ENCODE data around the gene IFT88.

The IFT88 gene

DNA sequence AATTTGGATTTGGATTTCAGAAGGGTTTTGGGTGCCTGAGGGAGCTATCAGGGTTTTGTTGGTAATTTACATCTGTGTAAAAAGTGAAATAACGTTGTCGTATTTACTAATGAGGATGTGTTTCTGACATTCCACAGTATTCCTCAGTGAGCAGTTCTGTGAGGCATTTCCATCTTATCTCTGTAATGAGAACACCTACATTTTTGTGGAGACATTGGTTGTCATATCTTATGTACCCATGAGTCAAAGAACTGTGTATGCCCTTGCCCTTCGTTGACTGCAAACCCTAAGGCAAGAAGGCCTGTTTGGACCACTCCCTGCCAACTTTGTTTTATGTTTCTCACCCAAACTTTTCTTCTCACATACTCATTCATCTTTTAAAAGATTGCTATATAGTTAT, 122.3 kb downstream of the IFT88 start:
- no peak for DNase-seq

- no peak for DNase-seq
Measured at GRCh38 chr13:20691616-20692015, 124.7 kb downstream of the IFT88 start.

DNA sequence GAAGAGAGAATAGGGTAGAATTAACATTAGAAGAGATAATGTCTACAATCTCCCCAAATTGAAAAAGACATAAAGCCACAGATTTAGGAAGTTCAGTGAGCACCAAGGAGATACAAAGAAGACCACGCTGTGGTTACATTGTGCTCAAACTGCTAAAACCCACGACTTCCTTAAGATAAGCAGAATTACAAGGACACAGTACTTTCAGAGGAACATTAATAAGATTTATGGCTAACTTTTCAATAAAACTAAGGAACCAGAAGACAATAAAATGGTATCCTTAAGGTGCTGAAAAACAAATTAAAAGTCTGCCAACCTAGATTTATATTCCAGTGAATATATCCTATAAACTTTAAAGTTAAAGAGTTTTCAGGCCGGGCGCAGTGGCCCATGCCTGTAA, 129.1 kb downstream of the IFT88 start:
- no peak for DNase-seq

- no peak for DNase-seq
Measured at GRCh38 chr13:20699715-20700114, 132.8 kb downstream of the IFT88 start.

- no peak for DNase-seq
Measured at GRCh38 chr13:20700288-20700687, 133.3 kb downstream of the IFT88 start.

DNA sequence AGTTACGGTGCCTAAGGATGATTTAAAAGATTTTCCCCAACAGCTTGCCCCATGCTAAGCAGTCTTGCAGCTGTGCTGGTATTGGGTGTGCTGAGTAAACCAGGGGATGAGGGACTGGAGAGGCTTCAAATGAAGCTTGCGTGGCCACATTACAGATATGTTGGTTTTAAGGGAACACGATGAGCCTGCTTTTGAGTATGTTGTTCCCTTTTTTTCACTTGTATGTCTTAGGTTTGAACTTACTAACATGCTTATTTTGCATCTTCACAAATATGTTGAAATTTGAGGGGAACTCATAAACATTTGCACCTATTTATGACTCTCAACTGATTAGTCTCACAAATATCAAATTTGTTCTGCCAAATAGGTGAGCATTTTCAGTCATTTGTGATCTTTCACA, 134.5 kb downstream of the IFT88 start:
- no peak for DNase-seq

GRCh38 chr13:20702530-20702914, 135.6 kb downstream of the IFT88 start:
- DNase-seq = no peak

DNA sequence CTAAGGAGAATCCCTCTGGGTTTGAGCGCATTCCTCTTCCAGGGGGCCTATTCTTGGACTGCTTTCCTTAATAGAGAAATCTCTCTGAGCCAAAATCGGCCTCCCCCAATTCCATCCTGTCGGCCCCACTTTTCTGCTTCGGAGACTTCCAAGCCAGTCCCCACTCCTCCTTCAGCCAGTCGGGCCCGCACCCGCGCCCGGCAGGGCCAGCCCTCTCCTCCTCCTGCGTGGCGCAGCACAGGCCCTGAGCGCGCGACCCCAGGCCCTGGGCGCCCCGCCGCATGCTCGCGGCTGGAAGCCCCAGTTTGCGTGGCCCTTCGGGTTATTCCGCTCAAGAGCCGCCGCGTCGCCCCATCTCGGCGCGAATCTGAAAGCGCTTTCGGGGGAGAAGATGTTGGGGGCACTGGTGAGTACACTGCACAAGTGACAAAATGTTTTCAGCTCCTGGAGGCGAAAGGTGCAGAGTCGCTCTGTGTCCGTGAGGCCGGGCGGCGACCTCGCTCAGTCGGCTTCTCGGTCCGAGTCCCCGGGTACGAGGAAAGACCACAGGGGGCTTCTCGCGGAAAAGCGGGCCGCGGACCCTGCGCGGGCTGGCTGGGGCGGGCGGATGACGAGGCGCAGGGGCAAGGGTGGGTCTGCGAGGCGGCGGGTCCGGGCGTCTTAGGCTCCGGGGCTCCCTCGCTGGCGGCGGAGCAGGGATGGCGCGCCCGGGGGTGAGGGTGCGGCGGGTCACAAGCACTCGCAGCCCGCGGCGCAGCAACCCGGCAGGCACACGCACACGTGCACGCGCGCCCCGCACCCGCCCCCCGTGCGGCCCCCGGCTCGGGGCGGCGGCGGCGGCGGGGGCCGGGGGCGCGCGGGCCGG, 136.2 kb downstream of the IFT88 start, which contains the start of gene IL17D:
IL17D (plus strand) TSS at position 785 of the 865 bp plus-strand sequence. CDS start 303 bp downstream, outside the sequence.
- no peak for DNase-seq

DNA sequence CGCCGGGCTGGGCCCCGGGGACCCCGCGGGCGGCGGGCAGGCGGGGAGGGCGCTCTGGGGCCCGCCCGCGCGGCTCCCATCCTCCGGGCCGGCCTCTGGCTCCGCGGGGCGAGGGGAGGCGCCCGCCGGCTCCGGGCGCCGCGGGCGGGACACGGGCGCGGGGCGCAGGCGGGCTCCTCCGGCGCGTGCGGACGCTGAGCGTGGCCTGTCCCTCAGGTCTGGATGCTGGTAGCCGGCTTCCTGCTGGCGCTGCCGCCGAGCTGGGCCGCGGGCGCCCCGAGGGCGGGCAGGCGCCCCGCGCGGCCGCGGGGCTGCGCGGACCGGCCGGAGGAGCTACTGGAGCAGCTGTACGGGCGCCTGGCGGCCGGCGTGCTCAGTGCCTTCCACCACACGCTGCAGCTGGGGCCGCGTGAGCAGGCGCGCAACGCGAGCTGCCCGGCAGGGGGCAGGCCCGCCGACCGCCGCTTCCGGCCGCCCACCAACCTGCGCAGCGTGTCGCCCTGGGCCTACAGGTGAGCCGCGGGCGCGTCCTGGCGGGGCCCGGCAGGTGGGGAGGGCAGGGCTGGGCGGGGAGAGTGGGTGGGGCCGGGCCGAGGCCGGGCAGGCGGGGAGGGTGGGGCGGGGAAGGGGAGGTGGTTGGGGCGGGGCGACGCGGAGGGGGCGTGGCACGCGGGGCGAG, 137.0 kb downstream of the IFT88 start:
- no peak for DNase-seq

- no peak for DNase-seq
Measured at GRCh38 chr13:20704459-20705069, 137.6 kb downstream of the IFT88 start.

DNA sequence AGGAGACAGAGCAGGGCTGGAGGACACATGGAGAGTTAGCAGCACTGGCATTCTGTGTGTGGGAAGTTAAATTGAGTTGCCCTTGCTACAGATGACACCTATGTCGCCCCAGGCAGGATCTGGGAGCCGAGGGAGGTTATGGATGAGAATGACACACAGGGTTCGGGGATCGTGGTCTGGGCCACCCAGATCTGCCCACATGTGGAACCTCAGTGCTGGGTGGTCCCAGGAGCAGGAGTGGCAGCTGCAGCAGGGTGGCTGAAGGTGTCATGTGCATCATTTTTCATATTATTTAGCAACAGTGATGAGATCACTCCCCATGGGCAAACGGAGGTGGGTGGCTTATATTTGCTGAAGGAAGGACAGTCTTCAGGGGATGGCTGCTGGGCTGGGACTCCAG, 139.7 kb downstream of the IFT88 start:
- no peak for DNase-seq

DNA sequence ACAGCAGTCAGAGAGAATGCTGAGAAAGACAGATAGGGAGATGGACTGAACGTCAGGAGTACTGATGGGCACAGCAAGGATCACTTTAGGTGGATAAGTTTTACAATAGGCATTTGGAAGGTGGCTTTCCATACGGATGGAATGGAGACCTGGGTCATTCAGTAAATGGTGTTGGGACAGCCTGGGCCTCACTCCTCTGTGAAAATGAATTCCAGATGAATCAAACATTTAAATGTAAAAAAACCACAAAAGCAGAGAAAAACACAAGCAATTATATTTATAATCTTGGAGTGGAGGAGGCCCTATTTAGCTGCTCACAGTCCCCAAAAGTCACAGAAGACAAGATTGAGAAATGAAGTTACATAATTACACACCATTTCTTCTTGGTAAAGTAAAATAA, 141.3 kb downstream of the IFT88 start:
- no peak for DNase-seq

DNA sequence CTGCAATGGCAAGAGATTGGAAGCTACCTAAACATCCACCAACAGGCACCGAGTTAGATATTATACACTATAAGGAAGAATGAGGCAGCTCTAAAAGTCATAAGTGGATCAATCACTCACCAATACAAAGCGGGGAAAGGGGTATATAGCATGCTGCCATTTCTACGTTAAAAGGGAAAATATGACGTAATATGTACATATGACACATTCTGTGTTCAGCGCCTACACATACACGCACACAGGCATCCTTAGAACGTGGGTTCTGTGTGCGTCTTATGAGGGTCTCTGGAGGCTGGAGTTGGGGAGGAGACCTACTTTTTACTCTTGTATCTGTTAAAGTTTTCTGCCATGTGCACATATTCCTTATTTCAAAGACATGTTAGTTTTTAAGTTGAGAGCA, 142.4 kb downstream of the IFT88 start:
- DNase-seq = no peak

DNA sequence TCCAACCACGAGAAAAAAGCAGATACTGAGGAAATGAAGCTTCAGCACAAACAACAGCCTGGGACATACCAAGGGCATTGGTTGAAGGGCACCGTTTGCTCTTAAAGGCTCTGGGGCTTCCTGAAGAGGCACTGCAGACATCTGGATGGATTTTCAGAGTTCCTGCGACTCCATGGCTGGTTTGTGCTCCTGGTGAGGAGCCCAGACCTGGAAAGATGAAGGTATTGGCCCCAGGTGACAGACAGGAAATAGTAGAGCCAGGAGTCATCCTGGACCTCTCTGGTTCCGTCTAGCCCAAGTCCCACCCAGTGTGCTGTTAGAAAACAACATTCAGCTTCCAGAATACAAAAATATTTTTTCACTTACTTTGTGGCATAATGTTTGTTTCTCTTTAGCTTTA, 142.8 kb downstream of the IFT88 start:
- no peak for DNase-seq

DNA sequence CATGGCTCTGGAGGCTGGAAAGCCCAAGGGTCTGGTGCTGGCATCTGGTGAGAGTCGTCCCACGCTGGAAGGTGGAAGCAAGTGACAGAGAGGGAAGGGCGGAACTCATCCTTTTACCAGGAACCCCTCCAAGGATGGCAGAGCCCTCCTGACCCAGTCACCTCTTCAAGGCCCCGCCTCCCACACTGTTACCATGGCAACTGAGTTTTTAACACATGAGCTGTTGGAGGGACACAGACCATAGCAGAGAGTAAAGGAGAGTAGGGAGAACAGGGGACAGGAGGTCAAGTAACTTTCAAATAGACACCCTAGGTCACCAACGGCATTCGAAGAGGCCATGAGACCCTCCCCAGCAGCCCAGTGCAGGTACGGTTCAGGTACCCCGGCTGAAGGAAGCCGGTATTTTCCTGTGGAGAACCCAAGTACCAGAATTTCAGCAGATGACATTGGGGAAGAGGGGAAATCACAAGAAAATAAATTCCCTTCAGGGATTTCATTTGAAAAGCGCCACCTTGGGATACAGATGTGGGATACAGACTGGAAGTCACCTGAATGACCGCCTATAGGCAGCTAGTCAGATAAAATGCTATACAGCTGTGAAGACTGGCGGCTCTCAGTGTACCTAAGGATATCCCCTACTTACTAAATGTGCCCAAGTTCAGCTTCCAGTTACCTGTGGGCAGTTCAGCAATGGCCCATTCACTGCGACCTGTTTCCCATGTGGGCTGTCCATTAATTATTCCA, 144.5 kb downstream of the IFT88 start:
- no peak for DNase-seq

DNA sequence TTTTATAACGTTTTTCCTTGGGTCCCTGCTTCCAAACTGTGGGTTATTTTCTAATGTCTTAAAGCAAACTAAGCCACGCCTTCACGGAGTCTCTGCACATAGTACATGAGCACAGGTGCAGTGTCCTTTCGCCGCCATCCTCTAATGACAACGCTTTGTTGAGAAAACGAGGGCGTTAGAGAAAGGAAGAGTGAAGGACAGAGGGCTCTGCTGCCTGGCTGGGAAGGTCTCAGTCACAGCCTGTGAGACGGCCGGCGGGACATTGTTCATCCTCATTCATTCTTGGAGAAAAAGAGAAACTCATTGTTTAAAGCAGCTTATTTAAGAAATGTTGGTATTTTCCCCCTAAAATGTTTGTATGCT, 146.0 kb downstream of the IFT88 start:
- DNase-seq = no peak

- no peak for DNase-seq
Measured at GRCh38 chr13:20713751-20714150, 146.8 kb downstream of the IFT88 start.

GRCh38 chr13:20714161-20714560, 147.2 kb downstream of the IFT88 start:
- DNase-seq = no peak

GRCh38 chr13:20714563-20715329, 147.8 kb downstream of the IFT88 start:
- no peak for DNase-seq

DNA sequence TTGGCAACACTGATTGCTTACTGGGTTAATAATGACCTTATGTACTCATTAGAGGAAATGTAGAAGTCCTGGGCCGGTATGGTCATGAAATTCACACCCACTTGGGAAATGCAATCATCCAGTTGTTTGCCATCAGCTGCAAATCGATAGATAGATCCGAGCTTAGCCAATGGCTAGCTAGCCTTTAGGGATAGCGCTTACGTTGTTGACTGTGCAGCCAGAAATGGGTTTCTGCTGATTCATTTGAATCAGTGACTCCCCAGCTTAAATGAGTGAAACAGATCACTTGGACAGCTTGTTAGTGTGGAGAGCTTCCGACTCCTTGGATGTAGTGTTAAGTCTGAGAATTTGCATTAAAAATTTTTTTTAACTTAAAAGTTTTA, 148.4 kb downstream of the IFT88 start:
- DNase-seq = no peak

DNA sequence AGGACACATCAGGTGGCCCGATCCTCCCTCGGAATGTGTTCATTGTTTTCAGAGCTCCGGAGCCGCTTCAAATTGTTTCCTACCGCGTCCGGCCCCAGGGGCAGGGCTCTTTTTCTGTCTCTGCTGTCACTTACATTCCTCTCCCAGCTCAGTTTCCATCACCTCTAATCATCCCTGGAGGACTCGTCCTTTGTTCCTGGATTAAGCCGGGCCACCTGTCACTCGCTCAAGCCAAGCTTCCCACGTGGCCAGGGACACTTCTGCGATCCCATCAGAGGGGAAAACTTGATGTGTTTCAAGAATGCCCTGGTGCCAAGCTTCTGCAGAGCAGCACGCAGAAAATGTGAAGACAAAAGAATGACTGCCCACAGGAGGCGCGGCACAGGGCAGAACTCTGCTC, 150.0 kb downstream of the IFT88 start:
- DNase-seq = peak; percentile 49 to 69

Data from cerebellar nuclear complex (tissue), 1 donor.